ENCODE measurements around the gene SH2D3A. TPM values are rescaled to one million over a fixed set of nuclear protein-coding genes. Genes with fewer than 3 reads are reported as not detected.

Gene SH2D3A
- total and polyA plus RNA-seq, 2 of the 8 experiments (the other 6 are each of a cell fraction or from before 2014, with no cell fraction given), result 14.5 to 22.1 TPM

DNA sequence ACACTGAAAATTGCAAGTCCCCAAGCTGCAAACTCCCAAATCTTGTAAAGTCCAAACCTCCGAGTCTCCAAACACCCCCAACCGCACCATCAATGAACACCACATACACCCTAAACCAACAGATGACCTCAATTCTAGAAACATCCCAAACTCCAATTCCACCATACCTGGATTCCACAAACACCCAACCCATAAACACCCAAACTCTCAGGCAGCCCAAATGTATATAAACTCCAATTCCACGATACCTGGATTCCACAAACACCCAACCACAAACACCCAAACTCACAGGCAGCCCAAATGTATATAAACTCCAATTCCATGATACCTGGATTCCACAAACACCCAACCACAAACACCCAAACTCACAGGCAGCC lies 47.3 kb downstream of the SH2D3A start:
- no peak overlapping the region for H2BK15ac ChIP-seq (ENCODE audit: low read length)
- H3K9ac ChIP-seq (replicated peaks in 1 of 4; ENCODE audit: extremely low read depth in 1 of 4, low read depth in 3 of 4, low read length in 3 of 4), result no peak overlapping the region
- POLR2A ChIA-PET (ENCODE audit: partially characterized antibody), result no interaction called here
- no peak overlapping the region for H4K5ac ChIP-seq (ENCODE audit: insufficient read length, low read depth, low read length)
- H3K4me3 ChIP-seq (ENCODE audit: extremely low read depth in 1 of 4, insufficient read depth in 2 of 4, low read depth in 3 of 4, low read length in 4 of 4), result no peak overlapping the region
- H4K91ac ChIP-seq (replicated peaks; ENCODE audit: insufficient read length, low read length), result no peak overlapping the region
- H3K27ac ChIP-seq (ENCODE audit: low read depth, low read length), result no peak overlapping the region
- peaks cover 0 to 6% of the 10 kb centered on the region in 2 experiments for H4K20me1 ChIP-seq (replicated peaks in 1 of 2; ENCODE audit: control insufficient read depth in 1 of 2, insufficient read depth in 2 of 2, low read length in 2 of 2)
- no peak overlapping the region for H2AK5ac ChIP-seq (ENCODE audit: low read depth, low read length)
- H3K9me3 ChIP-seq (ENCODE audit: insufficient read depth in 2 of 2, low read depth in 1 of 2, low read length in 1 of 2), result no peaks in the 10 kb centered on the region
- H2BK12ac ChIP-seq (ENCODE audit: low read depth, low read length), result no peak overlapping the region
- no peaks in the 10 kb centered on the region for H3K79me1 ChIP-seq (ENCODE audit: low read depth, low read length)
- H3K56ac ChIP-seq (replicated peaks; ENCODE audit: insufficient read length, low read depth, low read length), result no peak overlapping the region
- H3K4ac ChIP-seq (replicated peaks; ENCODE audit: insufficient read length, low read depth, low read length), result no peak overlapping the region
- no peaks in the 10 kb centered on the region; a peak in 1 of 7 replicates for H3K27me3 ChIP-seq (replicated peaks in 1 of 4; ENCODE audit: control insufficient read depth in 3 of 4, extremely low read depth in 1 of 4, insufficient read depth in 3 of 4, low read length in 3 of 4)
- H2AFZ ChIP-seq (ENCODE audit: low read length), result no peak overlapping the region
- FAIRE-seq (no peak), DNase-seq (ENCODE audit: low read depth in 1 of 2, low spot score in 2 of 2) (no peak)
- H3K18ac ChIP-seq (ENCODE audit: extremely low read depth, low read length), result no peak overlapping the region
- no peak overlapping the region for H2BK120ac ChIP-seq (replicated peaks; ENCODE audit: low read depth, low read length)
- H3K14ac ChIP-seq (ENCODE audit: insufficient read length), result no peak overlapping the region
- H3K4me1 ChIP-seq (replicated peaks in 1 of 4; ENCODE audit: control insufficient read depth in 3 of 4, insufficient read depth in 4 of 4, low read length in 3 of 4), result peaks cover 0 to 12% (median 5%) of the 10 kb centered on the region in 4 experiments; a peak in 4 of 7 replicates
- CTCF ChIA-PET (ENCODE audit: partially characterized antibody), result interaction anchor here (7.2 kb wide), 1 partner anchor 17 kb away, joined by 31 read pairs; the partner anchor contains the start of gene GPR108
- H3K4me2 ChIP-seq (ENCODE audit: insufficient read depth in 1 of 2, low read depth in 2 of 2, low read length in 2 of 2), result no peak overlapping the region
- H4K8ac ChIP-seq (ENCODE audit: extremely low read depth, insufficient read depth, low read length), result no peak overlapping the region
- no peak overlapping the region for H3K23ac ChIP-seq (ENCODE audit: insufficient read length)
- WGBS, 2 experiments (ENCODE audit: extremely low coverage in 1 of 2, insufficient coverage in 1 of 2, insufficient read length in 1 of 2, insufficient replicate concordance in 2 of 2, low coverage in 1 of 2, low lambda C conversion rate in 2 of 2, missing lambda C conversion rate in 1 of 2), result 92% methylated on average over 3 of the region's 3 CpGs; no CpG with 5 or more reads in 1 of the 2 experiments
- H3K79me2 ChIP-seq (ENCODE audit: control insufficient read depth in 1 of 2, insufficient read depth in 2 of 2, low read length in 2 of 2), result no peaks in the 10 kb centered on the region; a peak in 1 of 4 replicates
- H2BK5ac ChIP-seq (ENCODE audit: low read depth, low read length), result no peak overlapping the region
- H3K23me2 ChIP-seq (ENCODE audit: low read depth, low read length), result peaks cover 10% of the 10 kb centered on the region
- H2BK20ac ChIP-seq (ENCODE audit: low read length), result no peak overlapping the region
- H3K36me3 ChIP-seq (ENCODE audit: control insufficient read depth in 2 of 4, insufficient read depth in 4 of 4, low read length in 3 of 4), result no peaks in the 10 kb centered on the region; a peak in 1 of 8 replicates
- TF ChIP-seq CBX5 (IDR thresholded peaks at IDR 0.05; ENCODE audit: low read depth, low read length) (no peak), POLR2AphosphoS5 (IDR thresholded peaks at IDR 0.05; ENCODE audit: low read depth, low read length) (no peak), HDAC6 (IDR thresholded peaks at IDR 0.05; ENCODE audit: low read depth, low read length) (no peak), EP300 (IDR thresholded peaks at IDR 0.05; ENCODE audit: borderline replicate concordance in 1 of 2, low read depth in 2 of 2, low read length in 2 of 2) (no peak), TEAD4 (IDR thresholded peaks at IDR 0.05; ENCODE audit: low read depth, low read length) (no peak), POLR2A (IDR thresholded peaks at IDR 0.05; ENCODE audit: control extremely low read depth in 1 of 2, low read depth in 2 of 2, low read length in 2 of 2) (no peak), TAF7 (optimal IDR thresholded peaks at IDR 0.05; ENCODE audit: borderline replicate concordance, low read depth, low read length) (no peak), NANOG (IDR thresholded peaks at IDR 0.05; ENCODE audit: insufficient read depth, low read depth, low read length, poor library complexity, severe bottlenecking) (no peak), SIX5 (IDR thresholded peaks at IDR 0.05; ENCODE audit: low read depth, low read length) (no peak), PHF8 (conservative IDR thresholded peaks at IDR 0.05; ENCODE audit: low read depth, low read length) (no peak)
- TF ChIP-seq, protein P1, sequence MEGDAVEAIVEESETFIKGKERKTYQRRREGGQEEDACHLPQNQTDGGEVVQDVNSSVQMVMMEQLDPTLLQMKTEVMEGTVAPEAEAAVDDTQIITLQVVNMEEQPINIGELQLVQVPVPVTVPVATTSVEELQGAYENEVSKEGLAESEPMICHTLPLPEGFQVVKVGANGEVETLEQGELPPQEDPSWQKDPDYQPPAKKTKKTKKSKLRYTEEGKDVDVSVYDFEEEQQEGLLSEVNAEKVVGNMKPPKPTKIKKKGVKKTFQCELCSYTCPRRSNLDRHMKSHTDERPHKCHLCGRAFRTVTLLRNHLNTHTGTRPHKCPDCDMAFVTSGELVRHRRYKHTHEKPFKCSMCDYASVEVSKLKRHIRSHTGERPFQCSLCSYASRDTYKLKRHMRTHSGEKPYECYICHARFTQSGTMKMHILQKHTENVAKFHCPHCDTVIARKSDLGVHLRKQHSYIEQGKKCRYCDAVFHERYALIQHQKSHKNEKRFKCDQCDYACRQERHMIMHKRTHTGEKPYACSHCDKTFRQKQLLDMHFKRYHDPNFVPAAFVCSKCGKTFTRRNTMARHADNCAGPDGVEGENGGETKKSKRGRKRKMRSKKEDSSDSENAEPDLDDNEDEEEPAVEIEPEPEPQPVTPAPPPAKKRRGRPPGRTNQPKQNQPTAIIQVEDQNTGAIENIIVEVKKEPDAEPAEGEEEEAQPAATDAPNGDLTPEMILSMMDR (IDR thresholded peaks at IDR 0.05; ENCODE audit: control extremely low read depth in 1 of 3, insufficient read depth in 1 of 3, low read depth in 1 of 3, low read length in 3 of 3), result no peak
- TF ChIP-seq, protein P2, sequence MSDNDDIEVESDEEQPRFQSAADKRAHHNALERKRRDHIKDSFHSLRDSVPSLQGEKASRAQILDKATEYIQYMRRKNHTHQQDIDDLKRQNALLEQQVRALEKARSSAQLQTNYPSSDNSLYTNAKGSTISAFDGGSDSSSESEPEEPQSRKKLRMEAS (IDR thresholded peaks at IDR 0.05), result no peak

All from H1 (cell line).